ENCODE results near the gene EEIG2. TPM values are rescaled to one million over a fixed set of nuclear protein-coding genes. Genes with fewer than 3 reads are reported as not detected.

EEIG2 gene
- total RNA-seq, 1 experiment from 2014 or later, result 0.63 TPM

DNA sequence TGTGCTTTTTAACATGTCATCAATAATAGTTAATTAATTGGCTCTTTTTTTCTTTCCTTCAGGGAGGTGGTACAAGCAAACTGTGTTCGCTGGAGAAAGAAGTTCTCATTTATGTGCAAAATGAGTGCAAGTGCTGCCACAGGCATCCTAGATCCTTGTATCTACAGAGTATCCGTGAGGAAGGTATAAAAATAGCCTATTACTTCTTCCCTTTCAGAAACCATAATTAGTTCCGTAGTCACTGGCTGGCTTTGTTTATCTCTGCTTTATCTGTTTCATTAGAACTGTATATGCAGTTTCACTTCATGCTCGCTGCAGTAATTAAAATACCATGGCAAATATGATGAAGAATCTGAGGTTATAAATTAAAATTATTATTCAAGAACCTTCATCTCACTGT lies 40.6 kb downstream of the EEIG2 start:
- Mint-ChIP-seq H3K27ac (ENCODE audit: low read depth, unreplicated experiment) (no peak overlapping the region), H3K4me1 (ENCODE audit: insufficient read depth, unreplicated experiment) (no peaks in the 10 kb centered on the region), H3K4me3 (ENCODE audit: unreplicated experiment) (no peak overlapping the region), H3K9me3 (ENCODE audit: unreplicated experiment) (no peaks in the 10 kb centered on the region), H3K27me3 (ENCODE audit: insufficient read depth, unreplicated experiment) (no peaks in the 10 kb centered on the region), H3K36me3 (ENCODE audit: insufficient read depth, unreplicated experiment) (no peaks in the 10 kb centered on the region)
- intact Hi-C loops (cut with micrococcal nuclease), result no loop called here
- TF ChIP-seq, protein P1, sequence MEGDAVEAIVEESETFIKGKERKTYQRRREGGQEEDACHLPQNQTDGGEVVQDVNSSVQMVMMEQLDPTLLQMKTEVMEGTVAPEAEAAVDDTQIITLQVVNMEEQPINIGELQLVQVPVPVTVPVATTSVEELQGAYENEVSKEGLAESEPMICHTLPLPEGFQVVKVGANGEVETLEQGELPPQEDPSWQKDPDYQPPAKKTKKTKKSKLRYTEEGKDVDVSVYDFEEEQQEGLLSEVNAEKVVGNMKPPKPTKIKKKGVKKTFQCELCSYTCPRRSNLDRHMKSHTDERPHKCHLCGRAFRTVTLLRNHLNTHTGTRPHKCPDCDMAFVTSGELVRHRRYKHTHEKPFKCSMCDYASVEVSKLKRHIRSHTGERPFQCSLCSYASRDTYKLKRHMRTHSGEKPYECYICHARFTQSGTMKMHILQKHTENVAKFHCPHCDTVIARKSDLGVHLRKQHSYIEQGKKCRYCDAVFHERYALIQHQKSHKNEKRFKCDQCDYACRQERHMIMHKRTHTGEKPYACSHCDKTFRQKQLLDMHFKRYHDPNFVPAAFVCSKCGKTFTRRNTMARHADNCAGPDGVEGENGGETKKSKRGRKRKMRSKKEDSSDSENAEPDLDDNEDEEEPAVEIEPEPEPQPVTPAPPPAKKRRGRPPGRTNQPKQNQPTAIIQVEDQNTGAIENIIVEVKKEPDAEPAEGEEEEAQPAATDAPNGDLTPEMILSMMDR (IDR thresholded peaks at IDR 0.05; ENCODE audit: unreplicated experiment), result no peak
- POLR2A ChIA-PET, result no interaction called here
- no peak for DNase-seq (ENCODE audit: unreplicated experiment)
- CTCF ChIA-PET, result no interaction called here
- no TSS peak for BruUV-seq (replicated peaks)

GRCh38 chr1:108601708-108602410 lies 42.0 kb downstream of the EEIG2 start:
- Mint-ChIP-seq H3K36me3 (ENCODE audit: insufficient read depth, unreplicated experiment) (no peaks in the 10 kb centered on the region), H3K4me3 (ENCODE audit: unreplicated experiment) (no peak overlapping the region), H3K27me3 (ENCODE audit: insufficient read depth, unreplicated experiment) (no peaks in the 10 kb centered on the region), H3K27ac (ENCODE audit: low read depth, unreplicated experiment) (no peak overlapping the region), H3K9me3 (ENCODE audit: unreplicated experiment) (no peaks in the 10 kb centered on the region), H3K4me1 (ENCODE audit: insufficient read depth, unreplicated experiment) (no peaks in the 10 kb centered on the region)
- intact Hi-C loops (cut with micrococcal nuclease), result no loop called here
- POLR2A ChIA-PET, result no interaction called here
- BruUV-seq (replicated peaks), result no TSS peak
- TF ChIP-seq, protein P1 (IDR thresholded peaks at IDR 0.05; ENCODE audit: unreplicated experiment), result no peak
- no peak for DNase-seq (ENCODE audit: unreplicated experiment)
- CTCF ChIA-PET, result no interaction called here

DNA sequence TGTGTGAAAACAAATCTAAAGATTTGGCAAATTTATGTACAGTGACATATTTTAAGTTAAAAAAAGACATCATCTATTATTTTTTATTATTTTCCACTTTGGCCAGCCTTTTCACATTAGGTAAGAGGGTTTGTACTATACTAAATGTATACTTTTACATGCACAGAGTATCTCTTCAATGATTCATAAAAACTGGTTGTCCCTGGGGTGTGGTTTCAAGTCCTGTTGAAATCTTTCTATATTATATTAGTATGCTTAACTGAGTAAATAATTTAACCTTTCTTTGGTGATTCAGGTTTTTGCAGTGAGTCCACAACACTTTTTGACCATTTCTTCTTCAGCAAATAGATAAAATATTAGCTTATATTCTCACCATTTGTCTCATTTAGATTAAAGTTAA lies 45.7 kb downstream of the EEIG2 start:
- ChIA-PET CTCF (interaction anchor here (0.9 to 1.0 kb wide), 2 partner anchors 8 to 13 kb away, joined by 3 to 4 read pairs; no protein-coding TSS in a partner anchor), POLR2A (interaction anchor here (0.6 kb wide), 1 partner anchor 25 kb away, joined by 4 read pairs; no protein-coding TSS in a partner anchor)
- intact Hi-C loops (cut with micrococcal nuclease), result no loop called here
- no peak overlapping the region for H3K27ac Mint-ChIP-seq (ENCODE audit: low read depth, unreplicated experiment)
- no peaks in the 10 kb centered on the region for H3K9me3 Mint-ChIP-seq (ENCODE audit: unreplicated experiment)
- DNase-seq (ENCODE audit: unreplicated experiment), result no peak
- H3K4me3 Mint-ChIP-seq (ENCODE audit: unreplicated experiment), result no peak overlapping the region
- H3K4me1 Mint-ChIP-seq (ENCODE audit: insufficient read depth, unreplicated experiment), result no peaks in the 10 kb centered on the region
- no TSS peak for BruUV-seq (replicated peaks)
- H3K36me3 Mint-ChIP-seq (ENCODE audit: insufficient read depth, unreplicated experiment), result no peaks in the 10 kb centered on the region
- H3K27me3 Mint-ChIP-seq (ENCODE audit: insufficient read depth, unreplicated experiment), result no peaks in the 10 kb centered on the region
- TF ChIP-seq, protein P1 (IDR thresholded peaks at IDR 0.05; ENCODE audit: unreplicated experiment), result no peak

GRCh38 chr1:108606478-108606877 lies 46.6 kb downstream of the EEIG2 start:
- no peaks in the 10 kb centered on the region for H3K36me3 Mint-ChIP-seq (ENCODE audit: insufficient read depth, unreplicated experiment)
- ChIA-PET CTCF (interaction anchor here (1.0 kb wide), 1 partner anchor 14 kb away, joined by 4 read pairs; no protein-coding TSS in a partner anchor), POLR2A (no interaction called here)
- TF ChIP-seq, protein P1 (IDR thresholded peaks at IDR 0.05; ENCODE audit: unreplicated experiment), result no peak
- no peak for DNase-seq (ENCODE audit: unreplicated experiment)
- H3K4me1 Mint-ChIP-seq (ENCODE audit: insufficient read depth, unreplicated experiment), result no peaks in the 10 kb centered on the region
- no peak overlapping the region for H3K4me3 Mint-ChIP-seq (ENCODE audit: unreplicated experiment)
- no TSS peak for BruUV-seq (replicated peaks)
- H3K27me3 Mint-ChIP-seq (ENCODE audit: insufficient read depth, unreplicated experiment), result no peaks in the 10 kb centered on the region
- intact Hi-C loops (cut with micrococcal nuclease), result no loop called here
- no peaks in the 10 kb centered on the region for H3K9me3 Mint-ChIP-seq (ENCODE audit: unreplicated experiment)
- H3K27ac Mint-ChIP-seq (ENCODE audit: low read depth, unreplicated experiment), result no peak overlapping the region

All from MCF 10A (cell line).